Activated CD8-positive, alpha-beta T cell treated with anti-CD3 and anti-CD28 coated beads for 36 hours (primary cell): ENCODE measurements around the gene TARS2. TPM values are rescaled to one million over a fixed set of nuclear protein-coding genes. Genes with fewer than 3 reads are reported as not detected.

Experiments used
- ATAC-seq: fragments of 200-7000 bp; cut with Tn5 transposase; one replicate; pipeline ENCODE4 v1.10.0; 2021; ENCODE audit warnings: mild to moderate bottlenecking, moderate library complexity
- CTCF ChIA-PET: fragments of 350-600 bp; sonication (Branson Sonifier 250); formaldehyde crosslinking; loops from one replicate; lab custom pipeline; 2021; ENCODE audit warnings: antibody characterized with exemption; lab: Charles Lee
- POLR2A ChIA-PET: fragments of 350-600 bp; sonication (Branson Sonifier 250); formaldehyde crosslinking; loops from one replicate; lab custom pipeline; 2021; ENCODE audit warnings: antibody characterized with exemption; lab: Charles Lee
- DNase-seq: peaks from one replicate; pipeline ENCODE4 v3.0.0-alpha.2; 2020
- H3K27ac Mint-ChIP-seq: one replicate; pipeline ENCODE4 v1.8.0; 2021; ENCODE audit warnings: mild to moderate bottlenecking, mixed read lengths
- H3K27me3 Mint-ChIP-seq: one replicate; pipeline ENCODE4 v1.8.0; 2021; ENCODE audit warnings: mixed read lengths
- H3K36me3 Mint-ChIP-seq: one replicate; pipeline ENCODE4 v1.8.0; 2021; ENCODE audit warnings: low read depth, mixed read lengths
- H3K4me1 Mint-ChIP-seq: one replicate; pipeline ENCODE4 v1.8.0; 2021; ENCODE audit warnings: low read depth, mixed read lengths
- H3K4me3 Mint-ChIP-seq: one replicate; pipeline ENCODE4 v1.8.0; 2021; ENCODE audit warnings: mild to moderate bottlenecking, moderate library complexity, mixed read lengths
- H3K9me3 Mint-ChIP-seq: one replicate; pipeline ENCODE4 v1.8.0; 2021; ENCODE audit warnings: mixed read lengths
- intact Hi-C: fragments of 100-400 bp; cut with micrococcal nuclease; formaldehyde crosslinking; loops from one replicate; pipeline ENCODE4 v1.10.0; 2022
- total RNA-seq, 2 experiments: library from RNA; stranded (reverse); gene quantifications; one replicate each; pipeline ENCODE4 v1.2.3, GENCODE V29; 2021
- TF ChIP-seq, protein P1 (sequence below): fragments of 200-600 bp; IDR thresholded peaks from one replicate; pipeline ENCODE4 v1.8.0; 2022; ENCODE audit warnings: antibody characterized with exemption, mild to moderate bottlenecking

The TARS2 gene
- total RNA-seq, 2 experiments from 2014 or later = 43.3 to 44.5 TPM

DNA sequence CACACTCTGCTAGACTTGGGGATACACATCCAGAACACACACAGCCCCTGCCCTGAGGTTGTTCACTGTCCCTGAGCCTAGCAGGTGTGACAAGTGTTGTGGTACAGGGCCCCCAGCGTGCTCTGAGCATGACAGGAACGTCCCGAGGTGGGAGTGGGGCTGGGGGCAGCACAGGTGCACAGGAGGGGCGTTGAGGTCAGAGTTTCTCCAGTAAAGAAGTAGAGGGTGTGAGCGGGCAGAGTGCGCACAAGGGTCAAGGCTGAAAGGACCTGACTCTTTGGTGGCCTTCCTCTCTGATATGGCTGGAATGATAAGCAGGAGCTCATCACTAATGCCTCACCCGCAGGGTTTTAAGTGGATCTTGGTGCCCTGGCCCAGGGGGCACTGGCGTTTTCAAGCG is 27.0 kb downstream of the TARS2 start:
- POLR2A ChIA-PET = interaction anchor here (1.0 to 1.4 kb wide), 2 partner anchors 11 to 17 kb away, joined by 3 read pairs; no protein-coding TSS in a partner anchor

DNA sequence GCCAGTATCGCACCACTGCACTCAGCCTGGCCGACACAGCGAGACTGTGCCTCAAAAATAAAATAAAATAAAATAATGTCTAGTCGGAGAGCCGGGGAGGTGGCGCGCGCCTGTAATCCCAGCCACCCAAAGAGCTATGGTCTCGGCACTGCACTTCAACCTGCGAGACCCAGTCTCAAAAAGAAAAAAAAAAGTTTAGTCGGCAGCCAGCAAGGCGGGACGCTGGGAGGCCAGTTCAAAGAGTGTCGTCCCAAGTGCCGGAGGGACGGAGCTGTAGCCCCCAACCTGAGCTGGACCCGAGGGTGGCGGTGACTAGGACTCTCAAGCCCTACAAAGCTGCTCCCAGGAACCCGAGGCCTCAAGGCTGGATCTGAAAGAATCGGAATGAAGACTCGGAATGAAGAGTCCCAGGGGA is 27.7 kb downstream of the TARS2 start:
- peak overlapping the region; percentile 92 for H3K4me3 Mint-ChIP-seq
- POLR2A ChIA-PET = interaction anchor here (0.6 to 1.4 kb wide), 4 partner anchors 11 to 466 kb away, joined by 3 to 6 read pairs (median 4); no protein-coding TSS in a partner anchor
- DNase-seq = no peak
- intact Hi-C loops = loop anchor here (10.0 kb wide), 1 partner anchor 50 kb away; no protein-coding TSS in a partner anchor
- CTCF ChIA-PET = interaction anchor here (0.6 to 5.5 kb wide), 6 partner anchors 17 to 260 kb away, joined by 3 to 30 read pairs (median 16); no protein-coding TSS in a partner anchor
- H3K27me3 Mint-ChIP-seq = no peaks in the 10 kb centered on the region
- H3K36me3 Mint-ChIP-seq = no peaks in the 10 kb centered on the region
- H3K27ac Mint-ChIP-seq = no peak overlapping the region
- TF ChIP-seq, protein P1, sequence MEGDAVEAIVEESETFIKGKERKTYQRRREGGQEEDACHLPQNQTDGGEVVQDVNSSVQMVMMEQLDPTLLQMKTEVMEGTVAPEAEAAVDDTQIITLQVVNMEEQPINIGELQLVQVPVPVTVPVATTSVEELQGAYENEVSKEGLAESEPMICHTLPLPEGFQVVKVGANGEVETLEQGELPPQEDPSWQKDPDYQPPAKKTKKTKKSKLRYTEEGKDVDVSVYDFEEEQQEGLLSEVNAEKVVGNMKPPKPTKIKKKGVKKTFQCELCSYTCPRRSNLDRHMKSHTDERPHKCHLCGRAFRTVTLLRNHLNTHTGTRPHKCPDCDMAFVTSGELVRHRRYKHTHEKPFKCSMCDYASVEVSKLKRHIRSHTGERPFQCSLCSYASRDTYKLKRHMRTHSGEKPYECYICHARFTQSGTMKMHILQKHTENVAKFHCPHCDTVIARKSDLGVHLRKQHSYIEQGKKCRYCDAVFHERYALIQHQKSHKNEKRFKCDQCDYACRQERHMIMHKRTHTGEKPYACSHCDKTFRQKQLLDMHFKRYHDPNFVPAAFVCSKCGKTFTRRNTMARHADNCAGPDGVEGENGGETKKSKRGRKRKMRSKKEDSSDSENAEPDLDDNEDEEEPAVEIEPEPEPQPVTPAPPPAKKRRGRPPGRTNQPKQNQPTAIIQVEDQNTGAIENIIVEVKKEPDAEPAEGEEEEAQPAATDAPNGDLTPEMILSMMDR = no peak
- ATAC-seq = no peak
- H3K9me3 Mint-ChIP-seq = no peaks in the 10 kb centered on the region
- H3K4me1 Mint-ChIP-seq = peaks cover 12% of the 10 kb centered on the region

More for the DNA sequence above, 27.0 kb downstream of the TARS2 start:
- CTCF ChIA-PET = interaction anchor here (4.0 to 5.5 kb wide), 2 partner anchors 18 to 259 kb away, joined by 25 to 30 read pairs; no protein-coding TSS in a partner anchor
- H3K9me3 Mint-ChIP-seq = no peaks in the 10 kb centered on the region
- H3K4me3 Mint-ChIP-seq = peak overlapping the region; percentile 92
- H3K27ac Mint-ChIP-seq = no peak overlapping the region
- intact Hi-C loops = loop anchor here (10.0 kb wide), 1 partner anchor 49 kb away; no protein-coding TSS in a partner anchor
- H3K36me3 Mint-ChIP-seq = no peaks in the 10 kb centered on the region
- ATAC-seq (no peak), DNase-seq (no peak)
- no peaks in the 10 kb centered on the region for H3K27me3 Mint-ChIP-seq
- TF ChIP-seq, protein P1 = no peak
- H3K4me1 Mint-ChIP-seq = peaks cover 12% of the 10 kb centered on the region

DNA sequence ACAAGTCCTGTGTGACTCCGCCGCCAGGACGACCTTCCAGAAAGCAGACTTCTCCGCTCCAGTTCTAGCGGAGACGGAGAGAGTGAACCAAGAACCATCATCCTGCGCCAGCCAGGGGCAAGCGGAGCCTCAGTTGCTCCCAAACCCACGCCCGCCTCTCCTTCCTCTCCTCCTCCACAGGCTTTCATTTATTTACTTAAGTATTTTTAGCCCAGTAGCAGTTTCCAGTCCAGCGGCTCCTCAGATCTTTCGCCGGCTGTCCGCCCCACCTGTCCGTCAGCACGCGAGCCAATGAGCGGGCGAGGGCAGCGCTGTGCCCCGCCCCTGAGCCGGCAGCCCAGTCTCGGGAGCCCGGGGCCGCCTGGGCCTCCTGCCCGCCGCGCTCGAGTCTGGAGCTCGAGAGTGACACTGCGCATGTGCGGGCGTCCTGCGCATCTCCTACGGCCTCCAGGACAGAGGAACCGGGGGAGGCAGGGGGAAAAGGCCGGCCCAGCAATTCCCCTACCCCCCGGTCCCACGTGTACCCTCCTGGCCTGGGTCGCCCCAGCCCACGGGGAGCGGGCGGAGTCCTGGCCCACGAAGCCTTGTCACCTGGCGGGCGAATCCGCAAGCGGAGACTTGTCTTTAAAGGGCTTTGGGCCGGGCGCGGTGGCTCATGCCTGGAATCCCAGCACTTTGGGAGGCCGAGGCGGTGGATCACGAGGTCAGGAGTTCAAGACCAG is 28.3 kb downstream of the TARS2 start, which contains the start of gene FALEC:
FALEC (plus strand) TSS at position 425 of the 722 bp plus-strand sequence.
- peak; percentile 100 for ATAC-seq

DNA sequence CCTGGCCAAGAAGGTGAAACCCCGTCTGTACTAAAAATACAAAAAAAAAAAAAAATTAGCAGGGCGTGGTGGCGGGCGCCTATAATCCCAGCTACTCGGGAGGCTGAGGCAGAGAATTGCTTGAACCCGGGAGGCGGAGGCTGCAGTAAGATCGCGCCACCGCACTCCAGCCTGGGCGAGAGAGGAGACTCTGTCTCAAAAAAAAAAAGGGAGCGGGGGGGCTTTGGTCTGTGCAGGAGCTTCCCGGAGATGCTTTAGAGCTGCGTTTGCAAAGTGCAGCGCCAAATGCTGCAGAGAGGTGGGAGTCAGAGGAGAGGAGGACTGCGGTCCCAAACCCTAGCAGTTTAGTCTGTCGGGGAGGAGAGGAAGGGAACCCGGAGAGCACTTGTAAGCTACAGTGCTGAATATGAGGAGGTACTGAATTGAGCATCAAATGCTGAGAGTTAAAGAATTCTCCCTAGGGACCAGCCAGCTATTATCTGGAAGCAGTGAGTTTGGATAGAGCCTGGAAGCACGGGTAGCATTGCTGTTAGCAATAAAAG is 28.9 kb downstream of the TARS2 start:
- Mint-ChIP-seq H3K4me1 (peaks cover 12% of the 10 kb centered on the region), H3K9me3 (no peaks in the 10 kb centered on the region), H3K27me3 (no peaks in the 10 kb centered on the region), H3K36me3 (no peaks in the 10 kb centered on the region), H3K4me3 (peak overlapping the region; percentile 92), H3K27ac (no peak overlapping the region)
- peak; percentile 27 for DNase-seq
- ATAC-seq = peak; percentile 5
- TF ChIP-seq, protein P1 = no peak
- intact Hi-C loops = loop anchor here (10.0 kb wide), 1 partner anchor 51 kb away; no protein-coding TSS in a partner anchor
- ChIA-PET POLR2A (interaction anchor here (0.5 to 0.8 kb wide), 3 partner anchors 20 to 51 kb away, joined by 3 read pairs; partner anchors contain the start of gene TARS2), CTCF (interaction anchor here (0.8 to 5.5 kb wide), 12 partner anchors 15 to 261 kb away, joined by 3 to 30 read pairs (median 4); no protein-coding TSS in a partner anchor)

More for the DNA sequence above, 28.3 kb downstream of the TARS2 start, which contains the start of gene FALEC:
- H3K36me3 Mint-ChIP-seq = no peaks in the 10 kb centered on the region
- peak; percentile 92 for DNase-seq
- H3K4me1 Mint-ChIP-seq = peaks cover 12% of the 10 kb centered on the region
- POLR2A ChIA-PET = interaction anchor here (0.5 to 0.8 kb wide), 6 partner anchors 11 to 465 kb away, joined by 3 to 6 read pairs (median 3); partner anchors contain the start of gene TARS2
- H3K27ac Mint-ChIP-seq = peak within 1 kb of the TSS; percentile 64
- CTCF ChIA-PET = interaction anchor here (0.6 to 5.5 kb wide), 12 partner anchors 17 to 260 kb away, joined by 3 to 30 read pairs (median 4); no protein-coding TSS in a partner anchor
- intact Hi-C loops = loop anchor here (10.0 kb wide), 1 partner anchor 51 kb away; no protein-coding TSS in a partner anchor
- H3K27me3 Mint-ChIP-seq = no peaks in the 10 kb centered on the region
- H3K4me3 Mint-ChIP-seq = peak within 1 kb of the TSS; percentile 92
- TF ChIP-seq, protein P1 = no peak
- H3K9me3 Mint-ChIP-seq = no peaks in the 10 kb centered on the region
